ENCODE results near the gene KLHL26. TPM values are rescaled to one million over a fixed set of nuclear protein-coding genes. Genes with fewer than 3 reads are reported as not detected.

Gene KLHL26
- total and polyA plus RNA-seq, 4 donors = 2.3 to 5.9 (median 2.4) TPM

DNA sequence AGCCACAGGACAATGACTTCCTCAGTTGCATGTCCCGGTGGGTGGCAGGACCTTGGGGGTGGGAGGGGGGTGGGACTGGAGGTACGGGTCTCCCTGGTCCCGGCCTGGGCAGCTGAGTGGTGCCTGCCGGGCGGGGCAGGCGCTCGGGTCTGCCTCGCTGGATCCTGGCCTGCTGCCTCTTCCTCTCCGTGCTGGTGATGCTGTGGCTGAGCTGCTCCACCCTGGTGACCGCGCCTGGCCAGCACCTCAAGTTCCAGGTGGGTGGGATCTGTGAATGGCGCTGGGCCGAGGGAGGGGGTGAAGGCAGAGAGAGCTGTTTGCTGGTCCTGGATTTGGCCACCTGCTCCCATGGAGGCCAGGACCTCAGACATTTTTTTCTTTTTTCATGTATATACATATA, 18.6 kb upstream of the KLHL26 start (continued):
- TF ChIP-seq, protein P1, sequence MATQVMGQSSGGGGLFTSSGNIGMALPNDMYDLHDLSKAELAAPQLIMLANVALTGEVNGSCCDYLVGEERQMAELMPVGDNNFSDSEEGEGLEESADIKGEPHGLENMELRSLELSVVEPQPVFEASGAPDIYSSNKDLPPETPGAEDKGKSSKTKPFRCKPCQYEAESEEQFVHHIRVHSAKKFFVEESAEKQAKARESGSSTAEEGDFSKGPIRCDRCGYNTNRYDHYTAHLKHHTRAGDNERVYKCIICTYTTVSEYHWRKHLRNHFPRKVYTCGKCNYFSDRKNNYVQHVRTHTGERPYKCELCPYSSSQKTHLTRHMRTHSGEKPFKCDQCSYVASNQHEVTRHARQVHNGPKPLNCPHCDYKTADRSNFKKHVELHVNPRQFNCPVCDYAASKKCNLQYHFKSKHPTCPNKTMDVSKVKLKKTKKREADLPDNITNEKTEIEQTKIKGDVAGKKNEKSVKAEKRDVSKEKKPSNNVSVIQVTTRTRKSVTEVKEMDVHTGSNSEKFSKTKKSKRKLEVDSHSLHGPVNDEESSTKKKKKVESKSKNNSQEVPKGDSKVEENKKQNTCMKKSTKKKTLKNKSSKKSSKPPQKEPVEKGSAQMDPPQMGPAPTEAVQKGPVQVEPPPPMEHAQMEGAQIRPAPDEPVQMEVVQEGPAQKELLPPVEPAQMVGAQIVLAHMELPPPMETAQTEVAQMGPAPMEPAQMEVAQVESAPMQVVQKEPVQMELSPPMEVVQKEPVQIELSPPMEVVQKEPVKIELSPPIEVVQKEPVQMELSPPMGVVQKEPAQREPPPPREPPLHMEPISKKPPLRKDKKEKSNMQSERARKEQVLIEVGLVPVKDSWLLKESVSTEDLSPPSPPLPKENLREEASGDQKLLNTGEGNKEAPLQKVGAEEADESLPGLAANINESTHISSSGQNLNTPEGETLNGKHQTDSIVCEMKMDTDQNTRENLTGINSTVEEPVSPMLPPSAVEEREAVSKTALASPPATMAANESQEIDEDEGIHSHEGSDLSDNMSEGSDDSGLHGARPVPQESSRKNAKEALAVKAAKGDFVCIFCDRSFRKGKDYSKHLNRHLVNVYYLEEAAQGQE (IDR thresholded peaks at IDR 0.05) = no peak

GRCh38 chr19:18620311-18620710, 16.5 kb upstream of the KLHL26 start:
- 87% methylated on average over 10 of the region's 10 CpGs for whole genome bisulfite sequencing

DNA sequence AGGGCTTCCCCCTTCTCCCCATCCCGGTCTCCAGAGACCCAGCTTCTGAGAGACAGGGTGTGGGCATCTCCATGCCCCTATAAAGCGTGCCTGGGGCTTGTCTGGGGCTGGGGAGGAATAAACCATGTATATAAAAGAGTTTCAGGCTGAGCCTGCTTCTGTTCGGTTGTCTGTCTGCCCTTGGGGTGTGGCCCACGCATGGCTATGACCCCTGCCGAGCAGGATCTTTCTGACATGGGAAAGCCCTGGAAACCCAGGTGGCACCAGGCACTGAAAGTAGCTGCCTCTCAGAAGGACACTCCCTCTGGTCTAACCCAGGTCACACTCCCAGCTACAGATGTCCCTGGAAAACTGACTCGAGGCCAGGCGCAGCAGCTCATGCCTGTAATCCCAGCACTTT, 15.9 kb upstream of the KLHL26 start:
- no peak for DNase-seq (ENCODE audit: low spot score)
- TF ChIP-seq GABPA (IDR thresholded peaks at IDR 0.05 in 1 of 2, conservative IDR thresholded peaks at IDR 0.05 in 1 of 2) (no peak), TAF1 (conservative IDR thresholded peaks at IDR 0.05) (no peak), EGR1 (IDR thresholded peaks at IDR 0.05; ENCODE audit: low read depth in 2 of 2) (no peak), RAD21 (IDR thresholded peaks at IDR 0.05) (no peak), SP1 (IDR thresholded peaks at IDR 0.05) (no peak), HNF4A (conservative IDR thresholded peaks at IDR 0.05) (no peak), ATF3 (IDR thresholded peaks at IDR 0.05) (no peak), NR2F2 (IDR thresholded peaks at IDR 0.05) (no peak), FOXA2 (IDR thresholded peaks at IDR 0.05) (no peak), RXRA (IDR thresholded peaks at IDR 0.05) (no peak), MAX (IDR thresholded peaks at IDR 0.05) (no peak), HNF4G (IDR thresholded peaks at IDR 0.05) (no peak), FOXA1 (IDR thresholded peaks at IDR 0.05) (no peak), JUND (IDR thresholded peaks at IDR 0.05) (no peak), YY1 (IDR thresholded peaks at IDR 0.05) (no peak)
- TF ChIP-seq, protein P2, sequence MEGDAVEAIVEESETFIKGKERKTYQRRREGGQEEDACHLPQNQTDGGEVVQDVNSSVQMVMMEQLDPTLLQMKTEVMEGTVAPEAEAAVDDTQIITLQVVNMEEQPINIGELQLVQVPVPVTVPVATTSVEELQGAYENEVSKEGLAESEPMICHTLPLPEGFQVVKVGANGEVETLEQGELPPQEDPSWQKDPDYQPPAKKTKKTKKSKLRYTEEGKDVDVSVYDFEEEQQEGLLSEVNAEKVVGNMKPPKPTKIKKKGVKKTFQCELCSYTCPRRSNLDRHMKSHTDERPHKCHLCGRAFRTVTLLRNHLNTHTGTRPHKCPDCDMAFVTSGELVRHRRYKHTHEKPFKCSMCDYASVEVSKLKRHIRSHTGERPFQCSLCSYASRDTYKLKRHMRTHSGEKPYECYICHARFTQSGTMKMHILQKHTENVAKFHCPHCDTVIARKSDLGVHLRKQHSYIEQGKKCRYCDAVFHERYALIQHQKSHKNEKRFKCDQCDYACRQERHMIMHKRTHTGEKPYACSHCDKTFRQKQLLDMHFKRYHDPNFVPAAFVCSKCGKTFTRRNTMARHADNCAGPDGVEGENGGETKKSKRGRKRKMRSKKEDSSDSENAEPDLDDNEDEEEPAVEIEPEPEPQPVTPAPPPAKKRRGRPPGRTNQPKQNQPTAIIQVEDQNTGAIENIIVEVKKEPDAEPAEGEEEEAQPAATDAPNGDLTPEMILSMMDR (IDR thresholded peaks at IDR 0.05; ENCODE audit: low read depth, low read length, missing input control) = no peak
- TF ChIP-seq, protein P3, sequence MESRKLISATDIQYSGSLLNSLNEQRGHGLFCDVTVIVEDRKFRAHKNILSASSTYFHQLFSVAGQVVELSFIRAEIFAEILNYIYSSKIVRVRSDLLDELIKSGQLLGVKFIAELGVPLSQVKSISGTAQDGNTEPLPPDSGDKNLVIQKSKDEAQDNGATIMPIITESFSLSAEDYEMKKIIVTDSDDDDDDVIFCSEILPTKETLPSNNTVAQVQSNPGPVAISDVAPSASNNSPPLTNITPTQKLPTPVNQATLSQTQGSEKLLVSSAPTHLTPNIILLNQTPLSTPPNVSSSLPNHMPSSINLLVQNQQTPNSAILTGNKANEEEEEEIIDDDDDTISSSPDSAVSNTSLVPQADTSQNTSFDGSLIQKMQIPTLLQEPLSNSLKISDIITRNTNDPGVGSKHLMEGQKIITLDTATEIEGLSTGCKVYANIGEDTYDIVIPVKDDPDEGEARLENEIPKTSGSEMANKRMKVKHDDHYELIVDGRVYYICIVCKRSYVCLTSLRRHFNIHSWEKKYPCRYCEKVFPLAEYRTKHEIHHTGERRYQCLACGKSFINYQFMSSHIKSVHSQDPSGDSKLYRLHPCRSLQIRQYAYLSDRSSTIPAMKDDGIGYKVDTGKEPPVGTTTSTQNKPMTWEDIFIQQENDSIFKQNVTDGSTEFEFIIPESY (IDR thresholded peaks at IDR 0.05) = no peak
- TF ChIP-seq, protein P1 (IDR thresholded peaks at IDR 0.05) = no peak
- H3K27ac ChIP-seq (ENCODE audit: low read depth in 1 of 2, low read length in 2 of 2) = no peak overlapping the region
- H3K4me3 ChIP-seq (ENCODE audit: low read depth in 1 of 3, low read length in 3 of 3) = no peak overlapping the region
- H3K4me1 ChIP-seq (ENCODE audit: control insufficient read depth in 4 of 4, insufficient read depth in 4 of 4, low read length in 3 of 4) = no peaks in the 10 kb centered on the region
- peaks cover 0 to 7% (median 0%) of the 10 kb centered on the region in 4 donors for H3K27me3 ChIP-seq (ENCODE audit: control insufficient read depth in 4 of 4, insufficient read depth in 4 of 4, low read length in 3 of 4)
- no peak overlapping the region for H3K9ac ChIP-seq (ENCODE audit: low read depth in 1 of 2, low read length in 2 of 2)
- no peaks in the 10 kb centered on the region for H3K9me3 ChIP-seq (ENCODE audit: control insufficient read depth in 4 of 4, low read length in 3 of 4)
- WGBS = 83% methylated on average over 7 of the region's 7 CpGs
- no peaks in the 10 kb centered on the region for H3K36me3 ChIP-seq (ENCODE audit: control insufficient read depth in 4 of 4, insufficient read depth in 3 of 4, low read depth in 1 of 4, low read length in 3 of 4)

More at GRCh38 chr19:18620311-18620710, 16.5 kb upstream of the KLHL26 start:
- H3K36me3 ChIP-seq (ENCODE audit: control insufficient read depth in 4 of 4, insufficient read depth in 3 of 4, low read depth in 1 of 4, low read length in 3 of 4) = no peaks in the 10 kb centered on the region
- no peak overlapping the region for H3K27ac ChIP-seq (ENCODE audit: low read depth in 1 of 2, low read length in 2 of 2)
- H3K4me1 ChIP-seq (ENCODE audit: control insufficient read depth in 4 of 4, insufficient read depth in 4 of 4, low read length in 3 of 4) = no peaks in the 10 kb centered on the region
- H3K4me3 ChIP-seq (ENCODE audit: low read depth in 1 of 3, low read length in 3 of 3) = no peak overlapping the region
- no peaks in the 10 kb centered on the region for H3K9me3 ChIP-seq (ENCODE audit: control insufficient read depth in 4 of 4, low read length in 3 of 4)
- peaks cover 0 to 7% (median 0%) of the 10 kb centered on the region in 4 donors for H3K27me3 ChIP-seq (ENCODE audit: control insufficient read depth in 4 of 4, insufficient read depth in 4 of 4, low read length in 3 of 4)
- TF ChIP-seq FOXA1 (IDR thresholded peaks at IDR 0.05) = no peak
- no peak for TF ChIP-seq HNF4G (IDR thresholded peaks at IDR 0.05)
- TF ChIP-seq HNF4A (conservative IDR thresholded peaks at IDR 0.05) = no peak
- no peak for TF ChIP-seq RAD21 (IDR thresholded peaks at IDR 0.05)
- TF ChIP-seq NR2F2 (IDR thresholded peaks at IDR 0.05) = no peak
- DNase-seq (ENCODE audit: low spot score) = no peak
- no peak overlapping the region for H3K9ac ChIP-seq (ENCODE audit: low read depth in 1 of 2, low read length in 2 of 2)

Measured in liver (tissue), 9 donors.